Measurements from ENCODE around the gene MAPKAP1.

MAPKAP1 gene

DNA sequence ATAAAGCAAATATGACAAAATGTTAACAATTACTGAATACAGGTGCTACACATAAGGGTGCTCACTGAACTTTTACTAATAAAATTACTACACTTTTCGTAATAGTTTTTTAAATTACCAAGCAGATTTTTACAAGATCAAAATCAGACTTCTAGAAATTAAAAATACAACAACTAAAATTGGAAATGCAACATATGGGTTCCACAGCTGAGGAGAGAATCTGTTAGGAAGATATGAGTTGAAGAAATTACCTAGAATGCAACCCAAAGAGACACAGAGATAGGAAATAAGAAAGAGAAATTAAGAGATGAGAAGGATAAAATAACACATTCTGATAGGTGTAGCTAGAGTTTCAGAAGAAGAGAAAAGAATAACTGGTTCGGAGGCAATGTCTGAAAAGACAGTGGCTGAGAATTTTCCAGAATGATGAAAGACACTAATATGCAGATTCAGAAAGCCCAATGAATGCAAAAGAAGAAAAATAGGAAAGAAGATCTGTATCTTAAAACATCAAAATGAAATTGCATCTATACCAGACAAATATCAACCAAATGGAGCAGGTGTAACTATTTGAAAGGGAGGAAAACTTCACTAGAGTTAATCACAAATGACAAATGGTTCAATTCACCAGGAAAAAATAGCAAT, 95.8 kb downstream of the MAPKAP1 start:
- no peaks in the 10 kb centered on the region for H3K36me3 ChIP-seq (ENCODE audit: insufficient read depth, low read length)
- no peaks in the 10 kb centered on the region for H3K4me1 ChIP-seq (ENCODE audit: insufficient read depth, low read length, severe bottlenecking)
- H3K9me3 ChIP-seq (ENCODE audit: low read length): no peaks in the 10 kb centered on the region
- H4K20me1 ChIP-seq (ENCODE audit: insufficient read depth, low read length): no peaks in the 10 kb centered on the region
- no peak overlapping the region for H3K27ac ChIP-seq (ENCODE audit: low read depth, low read length, poor library complexity, severe bottlenecking)
- H3K79me2 ChIP-seq (ENCODE audit: insufficient read depth, low read length): peaks cover 12% of the 10 kb centered on the region
- TF ChIP-seq CTCF (IDR thresholded peaks at IDR 0.05; ENCODE audit: low read length) (no peak), EZH2 (IDR thresholded peaks at IDR 0.05; ENCODE audit: borderline replicate concordance, low read length) (no peak)
- no peaks in the 10 kb centered on the region for H3K27me3 ChIP-seq (ENCODE audit: insufficient read depth, low read length)
- no peaks in the 10 kb centered on the region for H3K9me2 ChIP-seq (ENCODE audit: low read depth, low read length)
- no peak overlapping the region for H3K4me3 ChIP-seq (ENCODE audit: low read depth, low read length, poor library complexity, severe bottlenecking)
- no peak overlapping the region for H3K4me2 ChIP-seq (ENCODE audit: low read length)
- H3K9ac ChIP-seq (ENCODE audit: low read length): no peak overlapping the region
- H2AFZ ChIP-seq (ENCODE audit: low read length): no peak overlapping the region
- H3F3A ChIP-seq (ENCODE audit: insufficient read depth, low read length): no peaks in the 10 kb centered on the region

DNA sequence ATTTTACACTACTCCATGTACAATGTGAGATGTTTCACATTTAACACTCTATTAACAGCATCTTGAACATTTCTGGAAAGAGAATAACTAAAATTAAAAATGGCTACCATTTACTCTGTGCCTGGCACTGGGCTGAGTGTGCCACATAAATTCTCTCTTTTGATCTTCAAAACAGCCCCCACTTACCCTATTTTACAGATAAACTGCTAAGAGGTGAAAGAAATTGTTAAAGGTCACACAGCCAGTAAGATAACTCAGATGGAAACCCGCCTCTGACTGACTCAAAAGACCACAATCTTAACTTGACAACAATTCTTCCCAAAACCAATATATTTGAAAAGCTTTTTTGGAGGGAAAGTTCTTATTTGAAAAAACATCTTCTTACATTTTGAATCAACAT, 97.3 kb downstream of the MAPKAP1 start:
- Histone ChIP-seq H3K4me3 (ENCODE audit: low read depth, low read length, poor library complexity, severe bottlenecking) (no peak overlapping the region), H3K9me2 (ENCODE audit: low read depth, low read length) (no peaks in the 10 kb centered on the region), H3K36me3 (ENCODE audit: insufficient read depth, low read length) (no peaks in the 10 kb centered on the region), H3K27ac (ENCODE audit: low read depth, low read length, poor library complexity, severe bottlenecking) (no peak overlapping the region), H3K4me2 (ENCODE audit: low read length) (no peak overlapping the region), H3K79me2 (ENCODE audit: insufficient read depth, low read length) (peaks cover 8% of the 10 kb centered on the region), H2AFZ (ENCODE audit: low read length) (no peak overlapping the region), H3K9me3 (ENCODE audit: low read length) (no peaks in the 10 kb centered on the region), H3K27me3 (ENCODE audit: insufficient read depth, low read length) (no peaks in the 10 kb centered on the region), H3F3A (ENCODE audit: insufficient read depth, low read length) (no peaks in the 10 kb centered on the region), H3K9ac (ENCODE audit: low read length) (no peak overlapping the region), H4K20me1 (ENCODE audit: insufficient read depth, low read length) (no peaks in the 10 kb centered on the region), H3K4me1 (ENCODE audit: insufficient read depth, low read length, severe bottlenecking) (no peaks in the 10 kb centered on the region)
- TF ChIP-seq EZH2 (IDR thresholded peaks at IDR 0.05; ENCODE audit: borderline replicate concordance, low read length) (no peak), CTCF (IDR thresholded peaks at IDR 0.05; ENCODE audit: low read length) (no peak)

- Histone ChIP-seq H3K4me1 (ENCODE audit: insufficient read depth, low read length, severe bottlenecking) (no peaks in the 10 kb centered on the region), H4K20me1 (ENCODE audit: insufficient read depth, low read length) (no peaks in the 10 kb centered on the region), H3K9me3 (ENCODE audit: low read length) (no peaks in the 10 kb centered on the region), H3K4me3 (ENCODE audit: low read depth, low read length, poor library complexity, severe bottlenecking) (no peak overlapping the region), H3F3A (ENCODE audit: insufficient read depth, low read length) (no peaks in the 10 kb centered on the region), H2AFZ (ENCODE audit: low read length) (no peak overlapping the region), H3K36me3 (ENCODE audit: insufficient read depth, low read length) (no peaks in the 10 kb centered on the region), H3K9ac (ENCODE audit: low read length) (no peak overlapping the region), H3K9me2 (ENCODE audit: low read depth, low read length) (no peaks in the 10 kb centered on the region), H3K27me3 (ENCODE audit: insufficient read depth, low read length) (no peaks in the 10 kb centered on the region), H3K27ac (ENCODE audit: low read depth, low read length, poor library complexity, severe bottlenecking) (no peak overlapping the region), H3K4me2 (ENCODE audit: low read length) (no peak overlapping the region), H3K79me2 (ENCODE audit: insufficient read depth, low read length) (peaks cover 6% of the 10 kb centered on the region)
- no peak for TF ChIP-seq EZH2 (IDR thresholded peaks at IDR 0.05; ENCODE audit: borderline replicate concordance, low read length)
- TF ChIP-seq CTCF (IDR thresholded peaks at IDR 0.05; ENCODE audit: low read length): no peak
Measured at GRCh38 chr9:125608489-125609224, 98.4 kb downstream of the MAPKAP1 start.
